Suprapubic skin (tissue), 4 donors: ENCODE results near the gene AKR1A1. TPM values are rescaled to one million over a fixed set of nuclear protein-coding genes. Genes with fewer than 3 reads are reported as not detected.

Experiments used
- DNase-seq, 2 donors: peaks; one replicate each; pipeline ENCODE4 v3.0.0-alpha.2; 2019; ENCODE audit warnings: low spot score in 2 of 2
- H3K27ac ChIP-seq: fragments of 200-600 bp; sonication (generic); one replicate; pipeline ENCODE4 v1.5.1; 2019
- H3K27me3 ChIP-seq: fragments of 200-600 bp; sonication (generic); one replicate; pipeline ENCODE4 v1.5.1; 2019
- H3K36me3 ChIP-seq: fragments of 200-600 bp; sonication (generic); one replicate; pipeline ENCODE4 v1.5.1; 2019
- H3K4me1 ChIP-seq: fragments of 200-600 bp; sonication (generic); one replicate; pipeline ENCODE4 v1.5.1; 2019
- H3K4me3 ChIP-seq: fragments of 200-600 bp; sonication (generic); one replicate; pipeline ENCODE4 v1.5.1; 2019; ENCODE audit warnings: mild to moderate bottlenecking
- H3K9me3 ChIP-seq: fragments of 200-600 bp; sonication (generic); one replicate; pipeline ENCODE4 v1.5.1; 2019
- CTCF ChIP-seq, 2 donors: fragments of 200-600 bp in 1 of 2; fragments of 450-650 bp in 1 of 2; sonication (generic) in 1 of 2; IDR thresholded peaks; one replicate each; pipeline ENCODE4 v1.5.1; 2016 to 2019; ENCODE audit warnings: antibody characterized with exemption in 2 of 2, mild to moderate bottlenecking in 1 of 2, moderate library complexity in 1 of 2
- EP300 ChIP-seq: sonication (generic); formaldehyde crosslinking; IDR thresholded peaks from one replicate; pipeline ENCODE4 v1.6.1; 2017; ENCODE audit warnings: antibody characterized with exemption
- POLR2A ChIP-seq, 2 donors: fragments of 450-650 bp; IDR thresholded peaks; one replicate each; pipeline ENCODE4 v1.6.1; 2017; ENCODE audit warnings: antibody characterized with exemption in 2 of 2, mild to moderate bottlenecking in 2 of 2, moderate library complexity in 2 of 2
- POLR2AphosphoS5 ChIP-seq, 3 donors: sonication (generic); formaldehyde crosslinking; IDR thresholded peaks; one replicate each; pipeline ENCODE4 v1.6.1; 2017; ENCODE audit warnings: antibody characterized with exemption in 3 of 3
- WGBS: methylation state at CpG from one replicate; pipeline ENCODE4 v1.1.5; 2018; 5-methylcytosine and 5-hydroxymethylcytosine counted together
- total RNA-seq, 4 donors: library from RNA; depleted of rRNA; stranded (reverse); fragments of >200 nt; gene quantifications; one replicate each; pipeline ENCODE4 v1.1.0, GENCODE V29; 2016

AKR1A1 gene
- total RNA-seq: 10 to 100 TPM; 60.1 to 87.1 (median 82.8) TPM

GRCh38 chr1:45550401-45551351 is at the start of gene AKR1A1:
TSS of gene AKR1A1 (plus strand) at chr1:45550826. CDS start at chr1:45561795, 10,969 bp downstream.
- 1% methylated on average over 34 of the region's 47 CpGs for WGBS
- TF ChIP-seq POLR2AphosphoS5 (IDR thresholded peaks at IDR 0.05) (peak in 2 of 3 donors; percentile 33 to 59), POLR2A (IDR thresholded peaks at IDR 0.05) (peak in 1 of 2 donors; percentile 19), CTCF (IDR thresholded peaks at IDR 0.05) (no peak)
- peaks cover 26% of the 10 kb centered on the region for H3K4me1 ChIP-seq
- no peaks in the 10 kb centered on the region for H3K27me3 ChIP-seq
- peak within 1 kb of the TSS; percentile 67 for H3K4me3 ChIP-seq
- no peaks in the 10 kb centered on the region for H3K36me3 ChIP-seq
- H3K27ac ChIP-seq: peak within 1 kb of the TSS; percentile 74
- H3K9me3 ChIP-seq: no peaks in the 10 kb centered on the region
- peak; percentile 89 to 93 for DNase-seq

GRCh38 chr1:45501505-45501859 is 49.1 kb upstream of the AKR1A1 start:
- 62% methylated on average over 2 of the region's 2 CpGs for WGBS
- Histone ChIP-seq H3K4me3 (no peak overlapping the region), H3K9me3 (no peaks in the 10 kb centered on the region), H3K36me3 (no peaks in the 10 kb centered on the region), H3K27me3 (no peaks in the 10 kb centered on the region), H3K27ac (no peak overlapping the region), H3K4me1 (peaks cover 21% of the 10 kb centered on the region)
- DNase-seq: no peak
- TF ChIP-seq POLR2A (IDR thresholded peaks at IDR 0.05) (no peak), POLR2AphosphoS5 (IDR thresholded peaks at IDR 0.05) (no peak), CTCF (IDR thresholded peaks at IDR 0.05) (no peak), EP300 (no peak)

- no peak for DNase-seq
- Histone ChIP-seq H3K9me3 (no peaks in the 10 kb centered on the region), H3K4me3 (no peak overlapping the region), H3K36me3 (no peaks in the 10 kb centered on the region), H3K27me3 (no peaks in the 10 kb centered on the region), H3K4me1 (peaks cover 20% of the 10 kb centered on the region), H3K27ac (no peak overlapping the region)
- TF ChIP-seq EP300: no peak
- 92% methylated on average over 14 of the region's 14 CpGs for WGBS
Measured at GRCh38 chr1:45503462-45504360, 46.9 kb upstream of the AKR1A1 start.

- Histone ChIP-seq H3K4me3 (no peak overlapping the region), H3K36me3 (peaks cover 29% of the 10 kb centered on the region), H3K27ac (no peak overlapping the region), H3K9me3 (no peaks in the 10 kb centered on the region), H3K27me3 (no peaks in the 10 kb centered on the region), H3K4me1 (peaks cover 4% of the 10 kb centered on the region)
- TF ChIP-seq EP300: no peak
- TF ChIP-seq POLR2AphosphoS5 (IDR thresholded peaks at IDR 0.05): no peak
- no peak for TF ChIP-seq POLR2A (IDR thresholded peaks at IDR 0.05)
- TF ChIP-seq CTCF (IDR thresholded peaks at IDR 0.05): no peak
- whole genome bisulfite sequencing: 87% methylated on average over 6 of the region's 6 CpGs
- no peak for DNase-seq
Measured at GRCh38 chr1:45507195-45507594, 43.4 kb upstream of the AKR1A1 start.

GRCh38 chr1:45507893-45508292 is 42.7 kb upstream of the AKR1A1 start:
- DNase-seq: no peak
- TF ChIP-seq EP300 (no peak), POLR2A (IDR thresholded peaks at IDR 0.05) (no peak), POLR2AphosphoS5 (IDR thresholded peaks at IDR 0.05) (no peak), CTCF (IDR thresholded peaks at IDR 0.05) (no peak)
- Histone ChIP-seq H3K4me1 (peaks cover 4% of the 10 kb centered on the region), H3K4me3 (no peak overlapping the region), H3K27me3 (no peaks in the 10 kb centered on the region), H3K36me3 (peaks cover 36% of the 10 kb centered on the region), H3K27ac (no peak overlapping the region), H3K9me3 (no peaks in the 10 kb centered on the region)
- WGBS: 85% methylated on average over 4 of the region's 4 CpGs
